ENCODE data around the gene TKTL1.

- TF ChIP-seq POLR2A (IDR thresholded peaks at IDR 0.05; ENCODE audit: low read depth, low read length) (no peak), POLR2AphosphoS5 (IDR thresholded peaks at IDR 0.05; ENCODE audit: low read depth, low read length) (no peak)
Observed at GRCh38 chrX:154323537-154323936, 27.9 kb downstream of the TKTL1 start.
